GOT3 (cell line): ENCODE results near the gene NIPAL3.
"Not testable (repeated sequence)": the region's sequence is repeated elsewhere in the genome, so short reads cannot be mapped to it uniquely, and the experiment has no call there.

Source experiments
- DNase-seq: peaks from one replicate; lab custom pipeline; 2025; ENCODE audit warnings: mixed read lengths; lab: John Stamatoyannopoulos, UW

The NIPAL3 gene

GRCh38 chr1:24421502-24421901 is 5.9 kb downstream of the NIPAL3 start:
- no peak for DNase-seq

- DNase-seq: no peak
These were observed 8.6 kb downstream of the NIPAL3 start for GRCh38 chr1:24424207-24424606.

DNA sequence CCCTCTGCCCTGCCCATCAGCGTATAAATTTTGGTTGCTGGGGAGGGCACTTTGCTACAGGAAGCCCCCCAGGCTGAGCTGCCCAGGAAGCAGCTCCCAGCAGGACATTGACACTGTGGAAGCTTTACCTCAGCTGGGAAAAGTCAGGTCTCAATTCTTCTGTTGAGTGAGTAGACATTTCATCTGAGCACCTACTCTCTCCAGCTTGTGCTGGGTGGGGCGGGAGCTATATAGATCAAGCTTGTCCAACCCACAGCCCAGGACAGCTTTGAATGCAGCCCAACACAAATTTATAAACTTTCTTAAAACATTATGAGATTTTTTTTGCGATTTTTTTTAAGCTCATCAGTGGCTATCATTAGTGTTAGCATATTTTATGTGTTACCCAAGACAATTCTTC is 9.4 kb downstream of the NIPAL3 start:
- DNase-seq: no peak

GRCh38 chr1:24425441-24425840 is 9.8 kb downstream of the NIPAL3 start:
- no peak for DNase-seq

- DNase-seq: no peak
These were observed 10.3 kb downstream of the NIPAL3 start for GRCh38 chr1:24425922-24426321.

DNA sequence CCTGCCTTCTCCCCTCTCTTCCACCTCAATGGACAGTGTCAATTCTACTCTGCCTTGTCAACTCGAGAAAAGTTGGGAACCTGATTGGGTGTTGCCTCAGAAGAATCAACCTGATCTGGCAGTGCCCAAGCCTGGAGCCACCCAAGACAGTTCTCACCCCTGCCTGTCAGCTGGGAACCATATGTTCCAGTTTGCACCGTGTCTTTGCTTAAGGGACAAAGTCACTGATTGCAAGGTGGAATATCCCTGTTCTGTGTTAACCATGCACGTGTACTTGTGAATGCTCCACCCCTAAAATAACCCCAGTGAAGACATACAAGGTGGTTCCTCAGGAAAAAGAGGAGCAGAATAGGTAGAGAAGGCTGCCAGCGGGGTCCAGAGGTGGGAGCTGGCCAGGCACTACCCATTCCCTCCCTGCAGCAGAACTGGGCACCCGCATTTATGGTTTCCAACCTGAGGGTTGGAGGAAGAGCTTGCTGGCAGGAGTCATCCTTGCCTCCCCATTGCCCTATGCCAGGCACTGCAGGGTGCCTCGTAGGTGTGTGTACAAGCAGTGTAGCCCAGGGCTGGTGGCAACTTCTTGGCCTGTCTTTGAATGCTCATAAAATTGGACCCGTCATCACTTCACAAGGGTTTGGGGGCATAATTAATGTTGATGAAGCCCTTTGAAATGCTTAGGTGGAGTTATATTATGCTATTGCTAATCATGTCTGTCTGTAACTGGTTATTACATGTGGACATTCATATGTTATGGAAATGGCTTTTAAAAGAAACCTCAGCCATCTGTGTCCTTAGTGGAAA is 11.3 kb downstream of the NIPAL3 start:
- no peak for DNase-seq

DNA sequence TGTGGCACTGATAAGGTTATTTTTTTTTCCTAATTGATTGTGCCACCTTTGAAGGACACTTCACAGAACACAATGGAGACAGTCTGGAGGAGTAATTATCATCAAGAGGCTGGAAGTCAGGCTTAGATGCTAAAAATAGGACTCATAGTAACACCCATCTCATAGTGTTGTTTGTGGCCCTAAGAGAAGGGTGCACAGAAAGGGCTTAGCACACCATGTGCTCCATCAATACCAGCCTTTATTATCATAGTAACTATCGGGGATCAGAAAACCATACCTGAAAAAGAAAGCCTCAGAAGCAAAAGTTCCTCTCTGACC is 11.9 kb downstream of the NIPAL3 start:
- no peak for DNase-seq

- no peak for DNase-seq
These were observed 20.3 kb downstream of the NIPAL3 start for GRCh38 chr1:24435782-24436365.

DNA sequence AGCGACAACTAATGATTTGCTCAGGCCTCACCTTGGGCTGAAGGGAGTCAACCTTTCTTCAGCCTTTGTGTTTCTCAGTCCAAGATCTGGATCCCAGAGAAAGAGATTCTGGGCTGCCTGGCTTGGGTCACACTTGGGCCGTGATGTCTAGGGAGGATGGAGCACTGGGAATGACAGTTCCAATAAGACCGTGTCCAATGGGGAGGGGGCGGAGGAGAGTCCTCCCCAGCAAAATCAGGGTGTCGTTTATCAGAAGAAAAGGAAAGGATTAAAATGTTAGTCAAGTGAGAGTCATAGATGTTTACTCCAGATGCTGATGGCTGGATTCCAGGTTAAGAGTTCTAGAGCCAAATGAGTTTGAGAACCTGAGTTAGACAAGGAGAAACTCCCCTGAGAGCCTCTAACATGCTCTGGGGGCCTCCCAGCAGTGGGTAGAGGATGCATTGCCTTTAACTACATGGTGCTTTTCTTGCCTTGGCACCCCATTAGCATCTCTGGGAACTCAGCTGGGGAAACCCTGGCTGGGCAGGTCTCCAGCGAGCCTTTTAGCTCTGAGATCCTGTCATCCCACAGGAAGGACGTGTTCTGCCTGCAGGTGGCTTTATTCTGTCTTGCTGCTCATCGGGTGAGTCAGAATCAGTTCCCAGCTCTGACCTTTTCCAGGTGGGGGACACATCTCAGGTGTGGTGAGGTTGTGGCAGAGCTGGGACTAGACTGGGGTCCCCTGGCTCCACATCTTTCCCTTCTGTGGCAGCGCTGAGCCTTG is 22.2 kb downstream of the NIPAL3 start:
- DNase-seq: no peak

DNA sequence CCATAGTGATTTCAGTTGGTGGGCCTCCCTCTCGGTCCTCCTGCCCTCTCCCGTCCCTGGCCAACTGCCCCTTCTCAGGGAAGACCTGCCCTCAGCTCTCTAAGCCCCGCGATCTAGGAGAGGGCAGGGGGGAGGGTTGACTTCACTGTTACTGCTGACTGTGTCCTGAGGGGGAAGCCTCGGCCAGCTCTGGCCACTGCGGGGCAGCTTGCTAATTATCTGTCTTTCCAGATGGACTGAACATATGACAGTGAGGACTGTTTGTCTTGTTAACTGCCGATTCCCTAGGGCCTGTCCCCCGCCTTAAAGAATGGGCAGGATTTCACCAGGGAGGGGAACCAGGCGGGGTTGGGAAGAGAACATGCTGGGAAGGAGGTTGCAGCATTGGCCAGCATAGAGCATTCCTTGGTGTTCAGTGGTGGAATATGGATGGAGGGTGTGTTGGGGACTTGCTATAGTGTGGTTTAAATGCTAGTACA is 22.9 kb downstream of the NIPAL3 start:
- no peak for DNase-seq

DNA sequence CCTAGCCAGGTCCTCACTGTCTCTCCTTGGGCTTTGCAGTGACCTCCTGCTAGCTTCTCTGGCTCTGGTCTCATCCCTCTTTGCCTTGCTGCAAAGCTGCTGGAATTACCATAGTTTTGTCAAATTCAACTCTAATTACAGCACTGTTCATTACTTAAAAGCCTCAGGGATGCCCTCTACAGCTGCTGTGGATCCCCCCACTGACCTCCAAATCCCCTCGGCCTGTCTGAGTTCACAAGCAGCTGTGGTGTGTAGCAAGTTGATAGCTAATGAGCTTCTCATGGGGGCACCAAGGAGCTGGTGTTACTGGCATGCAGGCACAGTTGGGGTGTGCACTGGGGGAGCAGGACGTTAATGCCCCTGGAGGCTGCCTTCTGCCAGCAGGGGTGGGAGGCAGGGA is 24.8 kb downstream of the NIPAL3 start:
- DNase-seq: no peak

DNA sequence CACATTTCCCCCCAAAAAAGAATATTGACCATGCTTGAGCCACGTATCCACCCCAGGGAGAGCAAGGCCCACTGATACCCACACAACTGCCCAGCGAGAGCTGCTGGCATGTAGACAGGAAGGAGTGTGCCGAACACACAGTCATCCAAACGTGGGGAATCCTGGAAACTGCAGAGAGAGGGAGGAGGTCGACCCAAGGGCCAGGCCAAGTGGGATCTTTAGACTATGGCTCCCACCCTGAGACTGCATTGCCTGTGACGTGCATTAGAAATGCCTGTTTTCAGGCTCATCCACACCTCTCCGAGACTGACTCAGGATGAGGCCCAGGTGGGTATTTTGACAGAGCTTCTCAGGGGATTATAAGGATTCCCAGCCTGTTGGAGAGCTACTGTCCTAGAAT is 25.9 kb downstream of the NIPAL3 start:
- DNase-seq: no peak

DNA sequence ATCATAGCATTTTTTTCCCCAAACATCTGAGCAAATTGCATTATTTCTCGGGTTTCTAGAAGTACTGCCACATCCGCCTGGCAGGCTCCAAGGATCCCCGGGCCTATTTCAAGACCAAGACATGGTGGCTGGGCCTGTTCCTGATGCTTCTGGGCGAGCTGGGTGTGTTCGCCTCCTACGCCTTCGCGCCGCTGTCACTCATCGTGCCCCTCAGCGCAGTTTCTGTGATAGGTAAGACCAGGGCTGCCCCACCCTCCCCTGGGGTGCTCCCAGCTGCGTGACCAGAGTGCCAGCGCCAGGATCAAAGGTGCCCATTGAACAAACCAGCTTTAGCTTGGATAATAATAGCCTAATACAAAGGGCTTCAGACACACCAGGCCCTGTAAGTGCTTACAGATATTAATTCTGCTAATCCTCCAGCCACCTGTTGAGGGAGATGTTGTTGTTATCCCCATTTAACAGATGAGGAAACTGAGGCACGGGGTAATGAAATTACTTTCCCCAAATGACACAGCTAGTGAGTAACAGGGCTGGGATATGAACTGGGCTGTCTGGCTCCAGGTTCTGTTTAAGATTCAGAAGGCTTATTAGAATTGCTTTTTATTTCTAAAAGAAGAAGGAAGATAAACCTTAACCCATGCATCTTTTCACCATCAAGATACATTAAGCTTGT is 26.5 kb downstream of the NIPAL3 start:
- DNase-seq: no peak

GRCh38 chr1:24442764-24443163 is 27.2 kb downstream of the NIPAL3 start:
- no peak for DNase-seq

- DNase-seq: no peak
These were observed 27.6 kb downstream of the NIPAL3 start for GRCh38 chr1:24443241-24443656.

GRCh38 chr1:24446446-24446845 is 30.8 kb downstream of the NIPAL3 start:
- not testable (repeated sequence) for DNase-seq

- no peak for DNase-seq
These were observed 34.7 kb downstream of the NIPAL3 start for GRCh38 chr1:24450316-24450715.

DNA sequence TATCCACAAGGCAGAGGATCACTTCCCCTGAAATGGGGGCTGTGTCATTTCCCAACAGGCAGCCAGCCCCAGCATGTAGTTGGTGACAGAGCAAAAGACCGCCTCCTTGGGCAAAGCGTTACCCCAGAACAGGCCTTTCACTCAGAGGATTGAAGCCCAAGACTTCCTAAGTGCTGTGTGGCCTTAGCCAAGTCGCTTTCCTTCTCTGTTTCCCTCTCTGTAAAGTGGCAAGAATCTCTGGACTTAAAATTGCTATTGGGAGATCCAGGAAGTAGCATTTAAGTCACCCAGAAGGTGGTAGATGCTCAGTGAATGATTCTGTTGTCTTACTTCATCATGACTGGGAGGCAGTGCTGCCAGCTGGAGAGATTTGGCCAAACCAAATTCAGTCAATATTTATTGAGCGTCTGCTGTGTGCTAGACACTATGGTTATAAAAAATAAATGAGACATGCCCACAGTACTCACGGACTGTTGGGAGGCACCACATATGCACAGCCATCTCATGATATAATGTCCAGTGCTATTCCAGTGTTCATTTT is 35.3 kb downstream of the NIPAL3 start:
- no peak for DNase-seq

GRCh38 chr1:24451746-24452145 is 36.1 kb downstream of the NIPAL3 start:
- no peak for DNase-seq

- no peak for DNase-seq
These were observed 37.4 kb downstream of the NIPAL3 start for GRCh38 chr1:24452922-24453485.

- DNase-seq: no peak
These were observed 39.1 kb downstream of the NIPAL3 start for GRCh38 chr1:24454673-24455072.

GRCh38 chr1:24455272-24455671 is 39.7 kb downstream of the NIPAL3 start:
- no peak for DNase-seq
